ENCODE data around the gene RERE. TPM values are rescaled to one million over a fixed set of nuclear protein-coding genes. Genes with fewer than 3 reads are reported as not detected.
A peak's percentile ranks its signal among the peaks of the same experiment; 100 is the strongest.
"Not testable (repeated sequence)": the region's sequence is repeated elsewhere in the genome, so short reads cannot be mapped to it uniquely, and the experiment has no call there.

Gene RERE
- total RNA-seq, 1 donor from 2014 or later, result 139 TPM

DNA sequence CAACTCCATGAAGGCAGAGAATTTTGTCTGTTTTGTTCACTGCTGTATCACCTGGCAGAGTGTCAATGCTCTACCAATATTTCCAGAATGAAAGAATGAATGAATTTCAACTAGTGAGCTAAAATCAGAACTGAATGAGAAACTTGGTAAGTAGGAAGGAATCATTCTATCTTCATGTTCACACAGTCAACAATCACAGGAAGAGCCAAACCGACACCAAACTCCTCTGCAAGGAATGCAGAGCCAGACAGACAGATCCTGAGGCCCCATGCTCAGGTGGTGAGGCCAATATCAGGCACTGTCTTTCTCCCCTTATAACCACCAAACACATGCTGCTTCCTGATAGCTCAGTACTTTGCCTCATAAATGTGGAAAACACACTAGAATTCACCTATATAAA lies 360.4 kb downstream of the RERE start:
- H3K9me3 Mint-ChIP-seq, result no peaks in the 10 kb centered on the region
- peak overlapping the region; percentile 35 for H3K27ac Mint-ChIP-seq
- H3K27me3 Mint-ChIP-seq (ENCODE audit: low read depth), result no peaks in the 10 kb centered on the region
- intact Hi-C loops (cut with micrococcal nuclease), result no loop called here
- DNase-seq (ENCODE audit: low spot score), result no peak
- H3K36me3 Mint-ChIP-seq (ENCODE audit: low read depth), result peaks cover 29% of the 10 kb centered on the region
- H3K4me3 Mint-ChIP-seq (ENCODE audit: low read depth), result no peak overlapping the region
- peaks cover 22% of the 10 kb centered on the region for H3K4me1 Mint-ChIP-seq (ENCODE audit: low read depth)

DNA sequence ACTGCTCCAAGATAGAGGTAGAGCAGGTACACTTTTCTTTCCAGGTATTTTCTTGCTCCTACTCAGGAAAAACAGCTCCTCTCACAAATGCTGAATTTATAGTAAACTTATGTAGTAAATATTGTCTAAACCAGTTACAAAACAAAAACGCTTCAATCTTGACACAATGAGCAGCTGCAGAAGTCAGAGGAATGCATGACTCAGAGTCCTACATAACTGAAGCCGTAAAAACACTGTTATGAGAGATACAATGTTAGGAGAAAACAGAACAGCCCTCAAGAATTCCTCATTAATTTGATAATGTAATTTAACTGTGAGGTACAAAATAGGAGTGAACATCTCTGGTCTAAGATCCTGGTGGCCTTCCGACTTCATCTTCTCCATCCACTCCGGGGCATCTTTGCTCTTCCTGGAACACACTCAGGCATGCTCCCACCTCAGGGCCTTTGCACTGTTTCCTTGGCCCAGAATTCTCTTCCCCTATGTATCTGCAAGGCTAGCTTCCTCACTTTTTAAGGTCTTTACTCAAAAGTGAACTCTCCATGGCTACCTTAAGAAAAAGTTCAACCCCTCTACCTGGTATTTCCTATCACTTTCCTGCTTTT lies 361.0 kb downstream of the RERE start:
- H3K4me1 Mint-ChIP-seq (ENCODE audit: low read depth), result peaks cover 20% of the 10 kb centered on the region
- intact Hi-C loops (cut with micrococcal nuclease), result no loop called here
- no peaks in the 10 kb centered on the region for H3K27me3 Mint-ChIP-seq (ENCODE audit: low read depth)
- peaks cover 26% of the 10 kb centered on the region for H3K36me3 Mint-ChIP-seq (ENCODE audit: low read depth)
- peak overlapping the region; percentile 35 for H3K27ac Mint-ChIP-seq
- H3K9me3 Mint-ChIP-seq, result no peaks in the 10 kb centered on the region
- no peak overlapping the region for H3K4me3 Mint-ChIP-seq (ENCODE audit: low read depth)
- no peak for DNase-seq (ENCODE audit: low spot score)

DNA sequence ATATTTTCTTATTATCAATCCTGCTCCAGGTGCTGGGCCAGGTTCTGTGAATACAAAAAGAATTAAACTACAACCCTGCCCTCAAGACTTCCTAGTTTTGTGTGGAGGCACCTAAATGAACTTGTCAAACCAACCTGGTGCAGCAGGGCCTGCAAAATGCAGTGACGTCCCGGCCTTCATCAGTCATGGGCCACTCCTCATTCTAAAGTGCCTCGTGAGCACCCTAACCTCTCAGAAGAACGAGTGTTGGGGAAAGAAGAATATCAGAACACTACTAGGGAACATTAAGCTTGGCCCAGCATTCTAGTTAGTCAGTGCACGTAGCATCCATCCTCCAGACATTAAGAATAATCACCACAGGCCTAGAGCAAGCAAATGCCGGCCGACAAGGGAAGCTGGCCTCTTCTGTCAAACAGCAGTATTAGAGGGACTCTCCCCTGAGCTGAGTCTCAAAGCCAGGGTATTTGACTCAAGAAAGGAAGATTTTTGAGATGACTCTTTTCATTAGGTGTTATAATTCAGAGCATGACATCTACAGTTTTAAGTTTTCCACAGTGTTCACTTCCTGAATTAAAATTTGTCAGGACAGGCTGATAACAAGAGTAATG lies 361.6 kb downstream of the RERE start:
- no peak for DNase-seq (ENCODE audit: low spot score)
- no peak overlapping the region for H3K4me3 Mint-ChIP-seq (ENCODE audit: low read depth)
- no peak overlapping the region for H3K27ac Mint-ChIP-seq
- no peaks in the 10 kb centered on the region for H3K9me3 Mint-ChIP-seq
- H3K4me1 Mint-ChIP-seq (ENCODE audit: low read depth), result peaks cover 18% of the 10 kb centered on the region
- intact Hi-C loops (cut with micrococcal nuclease), result no loop called here
- no peaks in the 10 kb centered on the region for H3K27me3 Mint-ChIP-seq (ENCODE audit: low read depth)
- peaks cover 22% of the 10 kb centered on the region for H3K36me3 Mint-ChIP-seq (ENCODE audit: low read depth)

DNA sequence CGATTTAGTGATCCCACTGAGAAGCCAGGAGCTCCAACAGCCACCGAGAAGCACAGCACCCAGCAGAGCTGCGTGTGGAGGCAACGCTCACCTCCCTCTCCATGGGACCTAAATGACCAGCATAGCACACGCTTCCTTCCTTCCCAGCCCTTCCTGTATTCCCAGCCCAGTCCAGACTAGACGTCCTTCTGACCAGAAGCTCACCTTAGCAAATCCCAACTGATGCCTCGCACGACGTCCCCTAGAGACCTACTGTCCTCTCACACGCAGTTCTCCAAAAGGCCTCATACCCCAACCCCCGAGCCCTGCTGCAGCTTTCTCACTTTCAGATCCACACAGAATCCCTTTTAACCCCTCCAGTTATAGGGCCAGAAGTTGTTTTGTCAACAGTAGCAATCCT lies 367.1 kb downstream of the RERE start:
- peaks cover 6% of the 10 kb centered on the region for H3K9me3 Mint-ChIP-seq
- H3K4me1 Mint-ChIP-seq (ENCODE audit: low read depth), result peaks cover 24% of the 10 kb centered on the region
- H3K27me3 Mint-ChIP-seq (ENCODE audit: low read depth), result no peaks in the 10 kb centered on the region
- no peak overlapping the region for H3K27ac Mint-ChIP-seq
- H3K4me3 Mint-ChIP-seq (ENCODE audit: low read depth), result no peak overlapping the region
- peaks cover 32% of the 10 kb centered on the region for H3K36me3 Mint-ChIP-seq (ENCODE audit: low read depth)
- DNase-seq (ENCODE audit: low spot score), result no peak
- intact Hi-C loops (cut with micrococcal nuclease), result no loop called here

DNA sequence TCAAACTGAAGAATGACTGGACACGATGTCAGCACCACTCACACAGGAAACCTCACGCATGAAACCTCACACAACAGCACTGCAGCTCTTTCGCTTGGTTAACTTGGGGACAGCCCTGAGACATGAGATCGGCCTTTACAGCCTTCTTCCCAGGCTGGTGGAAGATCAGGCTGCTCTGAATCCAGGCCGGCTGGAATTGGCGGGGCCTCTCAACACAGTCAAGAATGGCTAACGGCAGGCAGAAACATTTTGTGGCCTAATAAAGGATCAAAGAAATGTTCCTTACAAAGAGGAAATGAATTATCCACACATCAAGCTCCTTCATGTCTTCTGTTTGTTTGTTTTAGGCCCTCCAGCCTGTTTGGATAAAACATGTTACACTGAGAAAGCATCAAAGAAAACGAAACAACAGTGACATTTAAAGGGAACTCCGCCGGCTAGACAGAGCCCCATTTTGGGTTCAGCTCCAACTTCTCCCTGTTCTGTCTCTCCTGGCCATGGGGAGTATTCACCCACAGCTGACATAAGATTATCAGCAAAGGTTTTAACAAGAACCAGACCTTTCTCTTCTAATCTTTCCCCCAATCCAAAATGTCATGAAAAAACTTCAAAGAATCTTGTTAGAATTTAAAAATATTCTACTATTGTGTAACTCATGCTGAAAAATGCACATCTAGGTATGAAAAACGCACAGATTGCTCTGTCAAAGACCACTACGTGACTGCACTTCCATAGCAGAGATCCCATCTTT lies 368.4 kb downstream of the RERE start:
- Mint-ChIP-seq H3K27ac (no peak overlapping the region), H3K4me3 (ENCODE audit: low read depth) (no peak overlapping the region), H3K4me1 (ENCODE audit: low read depth) (peaks cover 27% of the 10 kb centered on the region), H3K9me3 (peaks cover 10% of the 10 kb centered on the region), H3K36me3 (ENCODE audit: low read depth) (peaks cover 37% of the 10 kb centered on the region), H3K27me3 (ENCODE audit: low read depth) (no peaks in the 10 kb centered on the region)
- intact Hi-C loops (cut with micrococcal nuclease), result no loop called here
- DNase-seq (ENCODE audit: low spot score), result no peak

DNA sequence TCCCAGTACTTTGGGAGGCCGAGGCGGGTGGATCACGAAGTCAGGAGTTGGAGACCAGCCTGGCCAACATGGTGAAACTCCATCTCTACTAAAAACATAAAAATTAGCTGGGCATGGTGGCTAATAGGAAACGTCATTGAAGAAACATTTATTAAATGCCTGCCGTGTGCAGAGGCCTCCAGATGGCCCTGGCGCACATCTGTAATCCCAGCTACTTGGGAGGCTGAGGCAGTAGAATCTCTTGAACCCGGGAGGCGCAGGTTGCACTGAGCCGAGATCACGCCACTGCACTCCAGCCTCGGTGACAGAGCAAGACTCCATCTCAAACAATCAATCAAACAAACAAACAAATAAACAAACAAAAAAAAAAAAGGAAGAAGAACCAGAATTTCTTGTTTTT lies 368.9 kb downstream of the RERE start:
- H3K27me3 Mint-ChIP-seq (ENCODE audit: low read depth); H3K27ac Mint-ChIP-seq; H3K4me3 Mint-ChIP-seq (ENCODE audit: low read depth); DNase-seq (ENCODE audit: low spot score); intact Hi-C loops (cut with micrococcal nuclease): not testable (repeated sequence)
- Mint-ChIP-seq H3K9me3 (peaks cover 10% of the 10 kb centered on the region), H3K4me1 (ENCODE audit: low read depth) (peaks cover 27% of the 10 kb centered on the region), H3K36me3 (ENCODE audit: low read depth) (peaks cover 39% of the 10 kb centered on the region)

DNA sequence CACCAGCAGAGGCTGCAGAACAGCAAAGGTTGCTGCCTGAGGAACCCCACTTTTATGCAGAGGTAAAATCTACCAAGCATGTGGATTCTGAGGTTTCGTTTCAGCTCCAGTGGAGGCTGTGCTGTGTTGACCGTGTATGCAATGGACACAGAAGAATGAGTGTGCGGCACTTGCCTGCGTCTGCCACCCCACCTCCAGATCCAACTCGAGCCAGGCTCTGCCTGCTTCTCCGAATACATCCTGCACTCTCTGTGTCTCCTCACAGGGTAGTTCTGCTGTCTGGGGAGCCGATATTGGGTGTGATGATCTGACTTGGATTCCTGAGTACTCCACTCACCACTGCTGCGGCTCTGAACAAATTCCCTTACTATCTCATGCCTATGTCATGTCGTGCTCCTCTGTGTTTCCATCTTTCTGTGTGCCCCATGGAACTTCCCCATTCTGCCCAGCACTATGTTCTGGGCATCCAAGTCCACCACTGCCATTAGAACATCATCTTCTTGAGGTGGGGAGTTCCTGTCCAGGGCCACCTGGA lies 369.8 kb downstream of the RERE start:
- H3K27ac Mint-ChIP-seq, result no peak overlapping the region

DNA sequence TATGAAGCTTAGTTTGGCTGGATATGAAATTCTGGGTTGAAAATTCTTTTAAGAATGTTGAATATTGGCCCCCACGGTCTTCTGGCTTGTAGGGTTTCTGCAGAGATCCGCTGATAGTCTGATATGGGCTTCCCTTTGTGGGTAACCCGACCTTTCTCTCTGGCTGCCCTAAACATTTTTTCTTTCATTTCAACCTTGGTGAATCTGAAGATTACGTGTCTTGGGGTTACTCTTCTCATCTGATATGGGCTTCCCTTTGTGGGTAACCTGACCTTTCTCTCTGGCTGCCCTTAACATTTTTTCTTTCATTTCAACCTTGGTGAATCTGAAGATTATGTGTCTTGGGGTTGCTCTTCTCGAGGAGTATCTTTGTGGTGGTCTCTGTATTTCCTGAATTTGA lies 371.3 kb downstream of the RERE start:
- peaks cover 17% of the 10 kb centered on the region for H3K9me3 Mint-ChIP-seq
- H3K4me3 Mint-ChIP-seq (ENCODE audit: low read depth), result peak overlapping the region; percentile 37
- peaks cover 29% of the 10 kb centered on the region for H3K4me1 Mint-ChIP-seq (ENCODE audit: low read depth)
- intact Hi-C loops (cut with micrococcal nuclease), result loop anchor here (1.0 to 2.0 kb wide), 2 partner anchors 21 to 31 kb away; no protein-coding TSS in a partner anchor
- H3K36me3 Mint-ChIP-seq (ENCODE audit: low read depth), result peaks cover 51% of the 10 kb centered on the region
- not testable (repeated sequence) for H3K27me3 Mint-ChIP-seq (ENCODE audit: low read depth); DNase-seq (ENCODE audit: low spot score)
- peak overlapping the region; percentile 69 for H3K27ac Mint-ChIP-seq

More for the DNA sequence above, 369.8 kb downstream of the RERE start:
- DNase-seq (ENCODE audit: low spot score), result no peak
- Mint-ChIP-seq H3K27me3 (ENCODE audit: low read depth) (no peaks in the 10 kb centered on the region), H3K36me3 (ENCODE audit: low read depth) (peaks cover 44% of the 10 kb centered on the region), H3K4me3 (ENCODE audit: low read depth) (no peak overlapping the region), H3K9me3 (peaks cover 13% of the 10 kb centered on the region), H3K4me1 (ENCODE audit: low read depth) (peaks cover 27% of the 10 kb centered on the region)
- intact Hi-C loops (cut with micrococcal nuclease), result loop anchor here (2.0 kb wide), 1 partner anchor 23 kb away; no protein-coding TSS in a partner anchor

DNA sequence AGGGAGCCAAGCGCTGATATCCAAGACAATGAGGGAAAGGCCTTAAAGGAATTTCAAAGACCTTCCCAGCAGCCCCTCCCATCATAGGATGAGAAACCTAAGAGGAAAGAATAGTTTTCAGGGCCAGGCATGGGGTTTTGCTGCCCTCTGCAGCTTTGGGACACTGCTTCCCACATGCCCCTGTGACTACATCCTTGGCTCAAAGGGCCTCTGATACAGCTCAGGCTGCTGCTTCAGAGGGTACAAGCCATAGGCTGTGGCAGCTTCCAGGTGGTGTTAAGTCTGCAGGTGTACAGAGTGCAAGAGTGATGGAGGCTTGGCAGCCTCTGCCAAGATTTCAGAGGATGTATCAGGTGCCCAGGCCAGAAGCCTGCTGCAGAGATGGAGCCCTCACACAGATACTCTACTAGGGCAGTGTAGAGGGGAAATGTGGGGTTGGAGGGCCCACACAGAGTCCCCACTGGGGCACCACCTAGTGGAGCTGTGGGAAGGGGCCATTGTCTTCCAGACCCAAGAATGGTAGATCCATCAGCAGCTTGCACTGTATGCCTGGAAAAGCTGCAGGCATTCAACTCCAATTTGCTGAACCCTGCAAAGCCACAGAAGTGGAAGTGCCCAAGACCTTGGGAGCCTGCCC lies 373.8 kb downstream of the RERE start:
- DNase-seq (ENCODE audit: low spot score), result no peak
- H3K27me3 Mint-ChIP-seq (ENCODE audit: low read depth), result no peaks in the 10 kb centered on the region
- no peak overlapping the region for H3K27ac Mint-ChIP-seq
- peaks cover 17% of the 10 kb centered on the region for H3K9me3 Mint-ChIP-seq
- intact Hi-C loops (cut with micrococcal nuclease), result no loop called here
- peaks cover 36% of the 10 kb centered on the region for H3K4me1 Mint-ChIP-seq (ENCODE audit: low read depth)
- peaks cover 62% of the 10 kb centered on the region for H3K36me3 Mint-ChIP-seq (ENCODE audit: low read depth)
- no peak overlapping the region for H3K4me3 Mint-ChIP-seq (ENCODE audit: low read depth)

DNA sequence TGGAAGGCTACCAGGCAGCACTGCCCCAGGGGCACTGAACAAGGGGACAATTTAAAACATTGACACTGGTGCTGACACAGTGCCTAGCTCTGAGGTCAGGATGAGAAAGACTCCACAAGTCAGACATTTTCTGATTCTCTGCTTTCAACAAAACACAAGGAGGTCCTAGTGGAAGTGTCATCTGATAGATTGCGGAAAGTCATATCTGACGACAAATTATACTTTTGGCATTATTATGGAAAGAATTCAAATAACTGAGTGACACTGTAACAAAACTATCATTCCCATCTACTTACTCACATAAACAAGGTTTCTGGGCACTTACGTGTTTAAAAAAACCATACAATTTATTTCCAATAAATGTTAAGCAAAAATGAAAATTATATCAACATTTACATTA lies 376.0 kb downstream of the RERE start:
- H3K27ac Mint-ChIP-seq, result no peak overlapping the region
- peaks cover 53% of the 10 kb centered on the region for H3K36me3 Mint-ChIP-seq (ENCODE audit: low read depth)
- H3K4me1 Mint-ChIP-seq (ENCODE audit: low read depth), result peaks cover 24% of the 10 kb centered on the region
- H3K27me3 Mint-ChIP-seq (ENCODE audit: low read depth), result no peaks in the 10 kb centered on the region
- H3K9me3 Mint-ChIP-seq, result peaks cover 17% of the 10 kb centered on the region
- no peak overlapping the region for H3K4me3 Mint-ChIP-seq (ENCODE audit: low read depth)
- DNase-seq (ENCODE audit: low spot score), result no peak
- intact Hi-C loops (cut with micrococcal nuclease), result no loop called here

DNA sequence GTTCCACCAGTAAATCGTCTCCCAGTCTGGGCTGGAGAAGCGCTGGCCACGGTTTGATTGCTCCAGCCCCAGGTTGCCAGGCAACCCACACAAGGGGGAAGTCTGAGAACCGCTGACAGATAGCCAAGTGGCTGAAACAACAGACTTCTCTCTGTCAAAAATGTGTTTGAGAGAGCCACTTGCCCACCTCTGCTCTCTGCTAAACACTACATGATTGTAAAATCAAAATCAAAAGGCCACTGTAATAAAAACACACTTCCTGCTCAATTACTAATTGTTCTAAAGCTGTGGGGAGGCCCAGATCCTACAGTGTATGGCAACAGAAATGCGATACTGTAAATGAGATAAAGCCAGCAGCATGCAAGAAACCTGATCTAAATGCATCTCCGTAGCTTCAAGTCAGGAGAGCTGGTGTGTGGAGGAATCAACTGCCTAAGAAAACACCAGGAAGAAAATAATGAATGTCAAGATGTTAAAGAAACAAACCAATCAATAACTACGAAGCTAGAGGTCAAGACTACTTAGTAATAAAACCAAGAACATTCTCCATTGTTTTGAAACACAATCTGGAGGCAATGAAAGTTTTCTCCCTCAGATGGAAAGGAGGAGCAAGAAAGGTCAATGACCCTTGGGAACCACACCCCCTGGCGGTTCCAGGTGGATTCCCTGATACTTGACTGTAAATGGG lies 378.3 kb downstream of the RERE start:
- intact Hi-C loops (cut with micrococcal nuclease), result no loop called here
- H3K36me3 Mint-ChIP-seq (ENCODE audit: low read depth), result peaks cover 41% of the 10 kb centered on the region
- no peaks in the 10 kb centered on the region for H3K27me3 Mint-ChIP-seq (ENCODE audit: low read depth)
- H3K9me3 Mint-ChIP-seq, result peaks cover 8% of the 10 kb centered on the region
- no peak overlapping the region for H3K27ac Mint-ChIP-seq
- H3K4me3 Mint-ChIP-seq (ENCODE audit: low read depth), result no peak overlapping the region
- no peak for DNase-seq (ENCODE audit: low spot score)
- peaks cover 11% of the 10 kb centered on the region for H3K4me1 Mint-ChIP-seq (ENCODE audit: low read depth)

DNA sequence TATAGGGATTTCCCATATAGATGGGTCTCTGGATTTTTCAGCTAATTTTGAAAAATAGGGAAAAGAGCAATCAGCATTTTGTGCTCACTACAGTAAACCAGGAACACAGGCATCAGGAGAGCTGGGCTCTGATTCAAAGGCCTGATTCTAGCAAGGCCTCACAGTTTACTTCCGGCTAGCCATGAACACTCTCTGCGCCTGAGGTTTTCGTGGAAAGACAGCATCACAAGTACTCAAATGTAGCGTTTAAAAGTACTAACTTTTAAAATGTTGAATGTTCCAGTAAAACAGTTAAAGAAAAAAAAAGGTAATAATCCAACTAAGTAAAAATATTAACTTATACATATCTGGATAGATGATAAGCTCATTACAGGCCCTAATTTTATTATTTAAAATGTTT lies 379.0 kb downstream of the RERE start:
- DNase-seq (ENCODE audit: low spot score), result no peak
- Mint-ChIP-seq H3K36me3 (ENCODE audit: low read depth) (peaks cover 35% of the 10 kb centered on the region), H3K27me3 (ENCODE audit: low read depth) (no peaks in the 10 kb centered on the region), H3K27ac (no peak overlapping the region), H3K9me3 (peaks cover 7% of the 10 kb centered on the region), H3K4me3 (ENCODE audit: low read depth) (no peak overlapping the region), H3K4me1 (ENCODE audit: low read depth) (peaks cover 11% of the 10 kb centered on the region)
- intact Hi-C loops (cut with micrococcal nuclease), result no loop called here

Measured in activated T-helper 2 cell treated with anti-CD3 and anti-CD28 coated beads, Interferon-gamma antibody, Interleukin-2, Interleukin-4, amounts not matched to agents 10 μg/mL and 5 μg/mL and 100 μg/mL, durations not matched to agents 14 hours and 24 hours and 36 hours (primary cell).